ENCODE data around the gene PGM2.

GRCh38 chr4:37835031-37835430, 8.5 kb downstream of the PGM2 start:
- TF ChIP-seq CTCF (IDR thresholded peaks at IDR 0.05; ENCODE audit: poor library complexity, severe bottlenecking) (no peak), EP300 (conservative IDR thresholded peaks at IDR 0.05; ENCODE audit: poor library complexity, severe bottlenecking) (no peak), TAF1 (IDR thresholded peaks at IDR 0.05; ENCODE audit: low read depth) (no peak), RAD21 (conservative IDR thresholded peaks at IDR 0.05) (no peak)
